ENCODE data around the gene EGF.

The EGF gene

GRCh38 chr4:109981936-109982335 is 69.3 kb downstream of the EGF start:
- no peak overlapping the region for H3K4me3 ChIP-seq (ENCODE audit: low read length)
- no peak for TF ChIP-seq CTCF (conservative IDR thresholded peaks at IDR 0.05; ENCODE audit: low read length)

GRCh38 chr4:109982521-109982920 is 69.8 kb downstream of the EGF start:
- no peak overlapping the region for H3K4me3 ChIP-seq (ENCODE audit: low read length)
- DNase-seq (ENCODE audit: low read depth): no peak
- no peak for TF ChIP-seq CTCF (conservative IDR thresholded peaks at IDR 0.05; ENCODE audit: low read length)

More at GRCh38 chr4:109981936-109982335, 69.3 kb downstream of the EGF start:
- DNase-seq (ENCODE audit: low read depth): no peak

- peak; percentile 74 for DNase-seq (ENCODE audit: low read depth)
- no peak for TF ChIP-seq CTCF (conservative IDR thresholded peaks at IDR 0.05; ENCODE audit: low read length)
Observed at GRCh38 chr4:109985993-109986974, 73.6 kb downstream of the EGF start.

GRCh38 chr4:109989044-109989443 is 76.4 kb downstream of the EGF start:
- no peak overlapping the region for H3K4me3 ChIP-seq (ENCODE audit: low read length)
- DNase-seq (ENCODE audit: low read depth): no peak
- TF ChIP-seq CTCF (conservative IDR thresholded peaks at IDR 0.05; ENCODE audit: low read length): no peak

More at GRCh38 chr4:109985993-109986974, 73.6 kb downstream of the EGF start:
- H3K4me3 ChIP-seq (ENCODE audit: low read length): no peak overlapping the region

GRCh38 chr4:109989618-109990017 is 76.9 kb downstream of the EGF start:
- DNase-seq (ENCODE audit: low read depth): no peak
- no peak for TF ChIP-seq CTCF (conservative IDR thresholded peaks at IDR 0.05; ENCODE audit: low read length)
- no peak overlapping the region for H3K4me3 ChIP-seq (ENCODE audit: low read length)

GRCh38 chr4:109990261-109991257 is 77.9 kb downstream of the EGF start:
- TF ChIP-seq CTCF (conservative IDR thresholded peaks at IDR 0.05; ENCODE audit: low read length): no peak
- H3K4me3 ChIP-seq (ENCODE audit: low read length): no peak overlapping the region

More at GRCh38 chr4:109990261-109991257, 77.9 kb downstream of the EGF start:
- DNase-seq (ENCODE audit: low read depth): no peak
